HCT116 (cell line): ENCODE results near the gene DHRS12. TPM values are rescaled to one million over a fixed set of nuclear protein-coding genes. Genes with fewer than 3 reads are reported as not detected.

Source experiments
- ATAC-seq: fragments of 200-7000 bp; cut with Tn5 transposase; 2 replicates; pipeline ENCODE4 v1.9.1; 2020; ENCODE audit warnings: mild to moderate bottlenecking, moderate library complexity
- BruUV-seq: library from RNA; stranded (reverse); fragments of 400-500 nt; replicated peaks from 2 replicates; lab custom pipeline; 2021; lab: Mats Ljungman, UMichigan
- CTCF ChIA-PET: fragments of 300-600 bp; sonication (Branson Sonifier 250); formaldehyde crosslinking; loops from one replicate; lab custom pipeline; 2021; ENCODE audit warnings: antibody characterized with exemption; lab: Charles Lee
- POLR2A ChIA-PET: fragments of 300-600, 350-600 bp; sonication (Branson Sonifier 250); formaldehyde crosslinking; loops from one replicate; lab custom pipeline; 2021; ENCODE audit warnings: antibody characterized with exemption; lab: Charles Lee
- RAD21 ChIA-PET, 2 experiments: fragments of 300-600 bp; sonication (Branson Sonifier 250); formaldehyde crosslinking; loops; one replicate each; lab custom pipeline; 2023; ENCODE audit warnings: low total read pairs in 2 of 2; ENCODE audit not compliant: uncharacterized antibody in 2 of 2, unreplicated experiment in 2 of 2, low non-redundant PET in 1 of 2; lab: Charles Lee
- DNase-seq: peaks from one replicate; pipeline ENCODE4 v3.0.0-alpha.2; 2010; ENCODE audit warnings: low read depth, low spot score
- H2AFZ ChIP-seq: fragments of 200-600 bp; shearing (Covaris generic), sonication (generic); 2 replicates; pipeline ENCODE4 v1.6.1; 2017; ENCODE audit warnings: low read depth, mixed run types, mixed read lengths, antibody characterized with exemption, low read length; ENCODE audit not compliant: poor library complexity, severe bottlenecking
- H3K27ac ChIP-seq: 2 replicates; pipeline ENCODE4 v1.5.1; 2012; ENCODE audit warnings: low read depth, low read length
- H3K27me3 ChIP-seq: fragments of 200-600 bp; sonication (generic); 2 replicates; pipeline ENCODE4 v1.6.1; 2016; ENCODE audit warnings: mixed run types, low read length, mixed read lengths; ENCODE audit not compliant: insufficient read depth
- H3K36me3 ChIP-seq, 2 experiments: fragments of 200-500 bp in 1 of 2; fragments of 200-600 bp in 1 of 2; sonication (Bioruptor generic) in 1 of 2; sonication (generic) in 1 of 2; 2 replicates each; pipeline versions ENCODE4 v1.5.1 to v1.6.1; 2014 to 2016; ENCODE audit warnings: low read length in 2 of 2, inconsistent platforms in 1 of 2, mixed read lengths in 1 of 2, mixed run types in 1 of 2; ENCODE audit not compliant: insufficient read depth in 2 of 2, control insufficient read depth in 1 of 2
- H3K4me1 ChIP-seq, 2 experiments: fragments of 200-600 bp in 1 of 2; sonication (generic) in 1 of 2; 2 replicates each; pipeline versions ENCODE4 v1.5.1 to v1.6.1; 2012 to 2017; ENCODE audit warnings: low read length in 2 of 2, inconsistent platforms in 1 of 2, mild to moderate bottlenecking in 1 of 2, mixed read lengths in 1 of 2, mixed run types in 1 of 2, moderate library complexity in 1 of 2; ENCODE audit not compliant: insufficient read depth in 2 of 2, control insufficient read depth in 1 of 2
- H3K4me2 ChIP-seq: fragments of 200-600 bp; sonication (generic); 2 replicates; pipeline ENCODE4 v1.6.1; 2017; ENCODE audit warnings: mixed run types, low read length, mixed read lengths
- H3K4me3 ChIP-seq, 2 experiments: fragments of 200-600 bp in 1 of 2; sonication (generic) in 1 of 2; replicated peaks in 1 of 2; 2 replicates each; pipeline ENCODE4 v1.5.1; 2011 to 2016; ENCODE audit warnings: low read length in 2 of 2, control low read depth in 1 of 2, low read depth in 1 of 2, mild to moderate bottlenecking in 1 of 2, mixed read lengths in 1 of 2, mixed run types in 1 of 2
- H3K79me2 ChIP-seq: fragments of 200-600 bp; sonication (generic); 2 replicates; pipeline ENCODE4 v1.6.1; 2017; ENCODE audit warnings: mild to moderate bottlenecking, mixed run types, low read length, moderate library complexity, mixed read lengths; ENCODE audit not compliant: insufficient read depth
- H3K9ac ChIP-seq: fragments of 200-600 bp; sonication (generic); 2 replicates; pipeline ENCODE4 v1.6.1; 2016; ENCODE audit warnings: low read length, mixed read lengths
- H3K9me2 ChIP-seq: fragments of 200-600 bp; sonication (generic), shearing (Covaris generic); 2 replicates; pipeline ENCODE4 v1.6.1; 2017; ENCODE audit warnings: mixed run types, mild to moderate bottlenecking, moderate library complexity; ENCODE audit not compliant: insufficient read depth
- H3K9me3 ChIP-seq, 2 experiments: fragments of 200-500 bp in 1 of 2; fragments of 200-600 bp in 1 of 2; sonication (Bioruptor generic) in 1 of 2; sonication (generic) in 1 of 2; 2 replicates each; pipeline ENCODE4 v1.6.1; 2014 to 2017; ENCODE audit warnings: low read length in 2 of 2, mixed read lengths in 2 of 2, inconsistent platforms in 1 of 2, low read depth in 1 of 2, mild to moderate bottlenecking in 1 of 2, mixed run types in 1 of 2, moderate library complexity in 1 of 2; ENCODE audit not compliant: control insufficient read depth in 1 of 2, insufficient read depth in 1 of 2
- H4K20me1 ChIP-seq: fragments of 200-600 bp; sonication (generic), shearing (Covaris generic); 2 replicates; pipeline ENCODE4 v1.6.1; 2017; ENCODE audit warnings: mixed run types, mild to moderate bottlenecking, moderate library complexity; ENCODE audit not compliant: insufficient read depth
- ATF3 ChIP-seq: IDR thresholded peaks from 2 replicates; pipeline ENCODE4 v1.6.1; 2012
- CBX3 ChIP-seq: IDR thresholded peaks from 2 replicates; pipeline ENCODE4 v1.6.1; 2012; ENCODE audit warnings: low read depth
- CEBPB ChIP-seq: IDR thresholded peaks from 2 replicates; pipeline ENCODE4 v1.6.1; 2012; ENCODE audit warnings: low read depth
- EZH2 ChIP-seq: fragments of 200-600 bp; sonication (generic); IDR thresholded peaks from 2 replicates; pipeline ENCODE4 v1.6.1; 2017; ENCODE audit warnings: antibody characterized with exemption, mixed run types
- EZH2phosphoT487 ChIP-seq: fragments of 200-600 bp; IDR thresholded peaks from 2 replicates; pipeline ENCODE4 v1.6.1; 2018; ENCODE audit warnings: antibody characterized with exemption, borderline replicate concordance
- FOSL1 ChIP-seq: IDR thresholded peaks from 2 replicates; pipeline ENCODE4 v1.6.1; 2012; ENCODE audit warnings: low read depth
- RAD21 ChIP-seq: IDR thresholded peaks from 2 replicates; pipeline ENCODE4 v1.6.1; 2012; ENCODE audit warnings: low read depth, mild to moderate bottlenecking
- REST ChIP-seq: IDR thresholded peaks from 2 replicates; pipeline ENCODE4 v1.6.1; 2012; ENCODE audit warnings: low read depth
- SIN3A ChIP-seq: IDR thresholded peaks from 2 replicates; pipeline ENCODE4 v1.6.1; 2012; ENCODE audit warnings: low read depth
- SP1 ChIP-seq: IDR thresholded peaks from 2 replicates; pipeline ENCODE4 v1.6.1; 2012; ENCODE audit warnings: low read depth
- TCF7L2 ChIP-seq: IDR thresholded peaks from 2 replicates; pipeline ENCODE4 v1.7.0; 2011; ENCODE audit warnings: borderline replicate concordance, inconsistent platforms; ENCODE audit not compliant: insufficient read depth, insufficient read length; ENCODE audit errors: extremely low read depth
- YY1 ChIP-seq: IDR thresholded peaks from 2 replicates; pipeline ENCODE4 v1.6.1; 2011; ENCODE audit warnings: low read length, low read depth, moderate library complexity, mild to moderate bottlenecking; ENCODE audit not compliant: insufficient replicate concordance; ENCODE audit errors: extremely low read depth
- ZFX ChIP-seq: fragments of 450-650 bp; IDR thresholded peaks from 2 replicates; pipeline ENCODE4 v1.6.1; 2017
- ZNF274 ChIP-seq: fragments of 200-500 bp; sonication (Bioruptor generic); IDR thresholded peaks from 2 replicates; pipeline ENCODE4 v1.6.1; 2014; ENCODE audit warnings: mild to moderate bottlenecking, low read depth, low read length, inconsistent platforms
- intact Hi-C: fragments of 100-400 bp; cut with micrococcal nuclease; formaldehyde crosslinking; loops from 2 replicates; pipeline ENCODE4 v1.10.0; 2022
- total RNA-seq: library from RNA; stranded (reverse); gene quantifications from one replicate; pipeline ENCODE4 v1.2.1, GENCODE V29; 2021; ENCODE audit not compliant: unreplicated experiment
- TF ChIP-seq, protein P1 (sequence below): IDR thresholded peaks from 2 replicates; pipeline ENCODE4 v1.6.1; 2011; ENCODE audit warnings: mild to moderate bottlenecking, low read length, moderate library complexity; ENCODE audit not compliant: insufficient replicate concordance; ENCODE audit errors: extremely low read depth

Gene DHRS12
- total RNA-seq, 1 experiment from 2014 or later: 3.9 TPM

DNA sequence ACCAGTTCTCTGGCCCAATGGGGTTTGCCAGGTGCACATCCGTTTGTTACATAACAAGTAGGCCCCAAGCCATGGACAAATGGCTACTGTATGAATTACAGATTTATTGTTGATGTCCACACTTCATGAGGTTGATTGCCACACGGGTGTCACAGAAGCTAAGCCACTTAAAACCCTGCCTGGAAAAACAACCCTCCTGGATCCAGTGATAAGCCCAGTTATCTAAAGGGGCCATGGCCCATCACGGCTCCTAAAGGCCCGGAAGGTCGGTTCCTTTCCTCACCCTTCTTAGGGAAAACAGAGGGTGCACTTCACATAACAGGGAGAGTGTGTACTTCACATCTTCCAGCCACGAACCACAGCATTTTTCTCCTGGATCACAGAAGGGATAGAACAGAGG lies 37.0 kb upstream of the DHRS12 start:
- Histone ChIP-seq H3K9me2 (no peaks in the 10 kb centered on the region), H4K20me1 (no peaks in the 10 kb centered on the region), H3K27ac (no peak overlapping the region), H3K9ac (no peak overlapping the region), H3K9me3 (no peaks in the 10 kb centered on the region), H3K36me3 (no peaks in the 10 kb centered on the region), H3K79me2 (no peaks in the 10 kb centered on the region), H3K4me3 (no peak overlapping the region), H2AFZ (no peak overlapping the region), H3K4me2 (no peak overlapping the region), H3K4me1 (peaks cover 3 to 14% of the 10 kb centered on the region in 2 experiments; a peak in 3 of 4 replicates), H3K27me3 (no peaks in the 10 kb centered on the region)
- POLR2A ChIA-PET: no interaction called here
- intact Hi-C loops: no loop called here
- CTCF ChIA-PET: no interaction called here
- no peak for DNase-seq
- TF ChIP-seq SIN3A (no peak), CBX3 (no peak), ZNF274 (no peak), FOSL1 (no peak), ZFX (no peak), YY1 (no peak), ATF3 (no peak), EZH2phosphoT487 (no peak), REST (no peak), EZH2 (no peak), TCF7L2 (no peak), SP1 (no peak), RAD21 (no peak), CEBPB (no peak)
- TF ChIP-seq, protein P1, sequence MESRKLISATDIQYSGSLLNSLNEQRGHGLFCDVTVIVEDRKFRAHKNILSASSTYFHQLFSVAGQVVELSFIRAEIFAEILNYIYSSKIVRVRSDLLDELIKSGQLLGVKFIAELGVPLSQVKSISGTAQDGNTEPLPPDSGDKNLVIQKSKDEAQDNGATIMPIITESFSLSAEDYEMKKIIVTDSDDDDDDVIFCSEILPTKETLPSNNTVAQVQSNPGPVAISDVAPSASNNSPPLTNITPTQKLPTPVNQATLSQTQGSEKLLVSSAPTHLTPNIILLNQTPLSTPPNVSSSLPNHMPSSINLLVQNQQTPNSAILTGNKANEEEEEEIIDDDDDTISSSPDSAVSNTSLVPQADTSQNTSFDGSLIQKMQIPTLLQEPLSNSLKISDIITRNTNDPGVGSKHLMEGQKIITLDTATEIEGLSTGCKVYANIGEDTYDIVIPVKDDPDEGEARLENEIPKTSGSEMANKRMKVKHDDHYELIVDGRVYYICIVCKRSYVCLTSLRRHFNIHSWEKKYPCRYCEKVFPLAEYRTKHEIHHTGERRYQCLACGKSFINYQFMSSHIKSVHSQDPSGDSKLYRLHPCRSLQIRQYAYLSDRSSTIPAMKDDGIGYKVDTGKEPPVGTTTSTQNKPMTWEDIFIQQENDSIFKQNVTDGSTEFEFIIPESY: no peak
- no TSS peak for BruUV-seq
- ATAC-seq: no peak
- RAD21 ChIA-PET: no interaction called here
